GM19238 (cell line): ENCODE results near the gene AGMO.
"Not testable (repeated sequence)": the region's sequence is repeated elsewhere in the genome, so short reads cannot be mapped to it uniquely, and the experiment has no call there.

Experiments used
- DNase-seq: peaks from one replicate; pipeline ENCODE4 v3.0.0; 2011; ENCODE audit warnings: low spot score; ENCODE audit not compliant: insufficient read length

The AGMO gene

GRCh38 chr7:15326044-15326644 lies 235.7 kb downstream of the AGMO start:
- no peak for DNase-seq

GRCh38 chr7:15323550-15323949 lies 238.3 kb downstream of the AGMO start:
- DNase-seq, result no peak

- no peak for DNase-seq
These were observed 244.6 kb downstream of the AGMO start for GRCh38 chr7:15317215-15317614.

GRCh38 chr7:15315678-15316077 lies 246.1 kb downstream of the AGMO start:
- no peak for DNase-seq

GRCh38 chr7:15314922-15315321 lies 246.9 kb downstream of the AGMO start:
- DNase-seq, result no peak

GRCh38 chr7:15313361-15313760 lies 248.5 kb downstream of the AGMO start:
- no peak for DNase-seq

- DNase-seq, result no peak
These were observed 251.9 kb downstream of the AGMO start for GRCh38 chr7:15309872-15310271.

GRCh38 chr7:15308821-15309220 lies 253.0 kb downstream of the AGMO start:
- DNase-seq, result no peak

- DNase-seq, result no peak
These were observed 255.5 kb downstream of the AGMO start for GRCh38 chr7:15306296-15306695.

GRCh38 chr7:15305002-15305600 lies 256.7 kb downstream of the AGMO start:
- no peak for DNase-seq

- no peak for DNase-seq
These were observed 258.5 kb downstream of the AGMO start for GRCh38 chr7:15303357-15303756.

GRCh38 chr7:15300986-15301385 lies 260.8 kb downstream of the AGMO start:
- DNase-seq, result not testable (repeated sequence)

GRCh38 chr7:15292138-15292537 lies 269.7 kb downstream of the AGMO start:
- DNase-seq, result no peak

- no peak for DNase-seq
These were observed 270.1 kb downstream of the AGMO start for GRCh38 chr7:15291699-15292098.

- DNase-seq, result no peak
These were observed 273.1 kb downstream of the AGMO start for GRCh38 chr7:15288741-15289140.

- DNase-seq, result no peak
These were observed 277.4 kb downstream of the AGMO start for GRCh38 chr7:15284396-15284795.

GRCh38 chr7:15280078-15280733 lies 281.6 kb downstream of the AGMO start:
- DNase-seq, result no peak

GRCh38 chr7:15279640-15280039 lies 282.2 kb downstream of the AGMO start:
- DNase-seq, result no peak

- no peak for DNase-seq
These were observed 304.1 kb downstream of the AGMO start for GRCh38 chr7:15257689-15258088.

GRCh38 chr7:15252181-15252580 lies 309.6 kb downstream of the AGMO start:
- no peak for DNase-seq

- no peak for DNase-seq
These were observed 313.3 kb downstream of the AGMO start for GRCh38 chr7:15248514-15248913.

- DNase-seq, result no peak
These were observed 316.0 kb downstream of the AGMO start for GRCh38 chr7:15245831-15246230.

GRCh38 chr7:15239801-15240200 lies 322.0 kb downstream of the AGMO start:
- no peak for DNase-seq
